ENCODE results near the gene LRIT2.

DNA sequence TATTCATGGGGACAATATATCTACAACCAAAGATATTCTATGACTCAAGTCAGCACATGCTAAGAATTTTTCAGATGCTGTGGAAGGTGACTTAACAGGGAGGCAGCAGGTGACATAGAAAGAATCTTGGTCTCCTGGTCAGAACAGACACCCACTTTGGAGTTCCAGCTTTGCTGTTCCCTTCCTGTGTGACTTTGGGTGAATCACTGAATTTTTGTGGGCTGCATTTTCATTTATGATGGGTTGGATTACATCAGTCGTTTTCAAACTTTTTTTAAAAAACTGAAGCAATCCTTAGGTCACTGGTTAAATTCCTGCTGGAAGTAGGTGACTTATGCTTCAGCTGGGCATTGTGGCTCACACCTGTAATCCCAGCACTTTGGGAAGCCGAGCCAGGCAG lies 44.4 kb upstream of the LRIT2 start:
- TF ChIP-seq, protein P1, sequence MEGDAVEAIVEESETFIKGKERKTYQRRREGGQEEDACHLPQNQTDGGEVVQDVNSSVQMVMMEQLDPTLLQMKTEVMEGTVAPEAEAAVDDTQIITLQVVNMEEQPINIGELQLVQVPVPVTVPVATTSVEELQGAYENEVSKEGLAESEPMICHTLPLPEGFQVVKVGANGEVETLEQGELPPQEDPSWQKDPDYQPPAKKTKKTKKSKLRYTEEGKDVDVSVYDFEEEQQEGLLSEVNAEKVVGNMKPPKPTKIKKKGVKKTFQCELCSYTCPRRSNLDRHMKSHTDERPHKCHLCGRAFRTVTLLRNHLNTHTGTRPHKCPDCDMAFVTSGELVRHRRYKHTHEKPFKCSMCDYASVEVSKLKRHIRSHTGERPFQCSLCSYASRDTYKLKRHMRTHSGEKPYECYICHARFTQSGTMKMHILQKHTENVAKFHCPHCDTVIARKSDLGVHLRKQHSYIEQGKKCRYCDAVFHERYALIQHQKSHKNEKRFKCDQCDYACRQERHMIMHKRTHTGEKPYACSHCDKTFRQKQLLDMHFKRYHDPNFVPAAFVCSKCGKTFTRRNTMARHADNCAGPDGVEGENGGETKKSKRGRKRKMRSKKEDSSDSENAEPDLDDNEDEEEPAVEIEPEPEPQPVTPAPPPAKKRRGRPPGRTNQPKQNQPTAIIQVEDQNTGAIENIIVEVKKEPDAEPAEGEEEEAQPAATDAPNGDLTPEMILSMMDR (IDR thresholded peaks at IDR 0.05) = no peak
- TF ChIP-seq POLR2A (IDR thresholded peaks at IDR 0.05) = no peak

Measured in adrenal gland (tissue), 5 donors.